Esophagus (tissue), 2 donors: ENCODE data around the gene IGBP1. TPM values are rescaled to one million over a fixed set of nuclear protein-coding genes. Genes with fewer than 3 reads are reported as not detected.
"Not testable (repeated sequence)": the region's sequence is repeated elsewhere in the genome, so short reads cannot be mapped to it uniquely, and the experiment has no call there.

Source experiments
- H3K27ac ChIP-seq, 2 donors: one replicate each; pipeline ENCODE4 v1.5.1; 2013; ENCODE audit warnings: low read depth in 2 of 2, mild to moderate bottlenecking in 2 of 2, inconsistent platforms in 1 of 2, low read length in 1 of 2, moderate library complexity in 1 of 2
- H3K27me3 ChIP-seq, 2 donors: one replicate each; pipeline ENCODE4 v1.6.1; 2013; ENCODE audit warnings: low read length in 2 of 2, control low read depth in 1 of 2, mild to moderate bottlenecking in 1 of 2; ENCODE audit not compliant: insufficient read depth in 2 of 2, control insufficient read depth in 1 of 2
- H3K36me3 ChIP-seq, 2 donors: one replicate each; pipeline ENCODE4 v1.6.1; 2013; ENCODE audit warnings: low read length in 1 of 2; ENCODE audit not compliant: control insufficient read depth in 2 of 2, insufficient read depth in 2 of 2
- H3K4me1 ChIP-seq, 2 donors: one replicate each; pipeline ENCODE4 v1.6.1; 2013; ENCODE audit warnings: low read length in 1 of 2; ENCODE audit not compliant: control insufficient read depth in 2 of 2, insufficient read depth in 2 of 2
- H3K4me3 ChIP-seq, 2 donors: one replicate each; pipeline ENCODE4 v1.5.1; 2013; ENCODE audit warnings: low read length in 2 of 2, mild to moderate bottlenecking in 2 of 2, low read depth in 1 of 2, moderate library complexity in 1 of 2
- H3K9me3 ChIP-seq, 2 donors: one replicate each; pipeline ENCODE4 v1.6.1; 2013; ENCODE audit warnings: mild to moderate bottlenecking in 2 of 2, low read depth in 1 of 2, low read length in 1 of 2, moderate library complexity in 1 of 2; ENCODE audit not compliant: control insufficient read depth in 2 of 2, insufficient read depth in 1 of 2
- WGBS, 2 donors: extraction: QIAGEN DNeasy Blood & Tissue Kit; methylation state at CpG; one replicate each; pipeline ENCODE4 v1.1.7; 2013; 5-methylcytosine and 5-hydroxymethylcytosine counted together
- polyA plus RNA-seq, 2 donors: library from polyadenylated mRNA; stranded (reverse); fragments of 200-250 nt; gene quantifications; one replicate each; pipeline ENCODE4 v1.2.3, GENCODE V29; 2013
- donor health status: healthy with polysubstance abuse.
- donor health status: Bipolar disorder and iron deficiency.

The IGBP1 gene
- polyA plus RNA-seq, 2 donors, result 25.2 to 45.4 TPM

- Histone ChIP-seq H3K4me1 (no peaks in the 10 kb centered on the region), H3K36me3 (no peaks in the 10 kb centered on the region), H3K9me3 (peaks cover 0 to 2% of the 10 kb centered on the region in 2 donors), H3K27me3 (peaks cover 0 to 3% of the 10 kb centered on the region in 2 donors), H3K27ac (no peak within 1 kb of the TSS), H3K4me3 (no peak within 1 kb of the TSS)
- 64 to 69% methylated on average over 7 of the region's 7 CpGs for WGBS, 2 donors
Measured at GRCh38 chrX:70176938-70177533, 43.8 kb downstream of the IGBP1 start, which contains the start of gene DGAT2L6. Gene DGAT2L6 (plus strand): TSS chrX:70177483. CDS start chrX:70177583, 100 bp downstream.

GRCh38 chrX:70183091-70183490 is 49.8 kb downstream of the IGBP1 start:
- Histone ChIP-seq H3K27ac (no peak overlapping the region), H3K4me1 (no peaks in the 10 kb centered on the region), H3K27me3 (no peaks in the 10 kb centered on the region), H3K4me3 (no peak overlapping the region), H3K36me3 (no peaks in the 10 kb centered on the region), H3K9me3 (no peaks in the 10 kb centered on the region)
- 85 to 89% methylated on average over 5 of the region's 5 CpGs for WGBS, 2 donors

GRCh38 chrX:70190225-70190624 is 57.0 kb downstream of the IGBP1 start:
- Histone ChIP-seq H3K27me3 (no peaks in the 10 kb centered on the region), H3K4me3 (no peak overlapping the region), H3K36me3 (no peaks in the 10 kb centered on the region), H3K9me3 (no peaks in the 10 kb centered on the region), H3K27ac (no peak overlapping the region), H3K4me1 (no peaks in the 10 kb centered on the region)

GRCh38 chrX:70196961-70197720 is 63.9 kb downstream of the IGBP1 start:
- WGBS, 2 donors, result 8 to 12% methylated on average over 12 of the region's 12 CpGs
- Histone ChIP-seq H3K36me3 (no peaks in the 10 kb centered on the region), H3K9me3 (no peaks in the 10 kb centered on the region), H3K27ac (no peak overlapping the region), H3K4me3 (no peak overlapping the region), H3K4me1 (no peaks in the 10 kb centered on the region), H3K27me3 (peaks cover 0 to 4% of the 10 kb centered on the region in 2 donors)

GRCh38 chrX:70201732-70202131 is 68.5 kb downstream of the IGBP1 start:
- H3K27ac ChIP-seq, result no peak overlapping the region
- peaks cover 0 to 12% of the 10 kb centered on the region in 2 donors for H3K27me3 ChIP-seq
- WGBS, 2 donors, result 75 to 86% methylated on average over 5 of the region's 5 CpGs
- H3K4me1 ChIP-seq, result no peaks in the 10 kb centered on the region
- no peak overlapping the region for H3K4me3 ChIP-seq
- H3K36me3 ChIP-seq, result no peaks in the 10 kb centered on the region
- H3K9me3 ChIP-seq, result no peaks in the 10 kb centered on the region

GRCh38 chrX:70208479-70208878 is 75.2 kb downstream of the IGBP1 start:
- Histone ChIP-seq H3K27me3 (peaks cover 0 to 5% of the 10 kb centered on the region in 2 donors), H3K4me3 (no peak overlapping the region)

GRCh38 chrX:70209570-70209969 is 76.3 kb downstream of the IGBP1 start:
- not testable (repeated sequence) for H3K27ac ChIP-seq, H3K36me3 ChIP-seq, H3K9me3 ChIP-seq, H3K4me1 ChIP-seq, H3K4me3 ChIP-seq, H3K27me3 ChIP-seq
- 55 to 56% methylated on average over 6 of the region's 6 CpGs for WGBS, 2 donors

More at GRCh38 chrX:70208479-70208878, 75.2 kb downstream of the IGBP1 start:
- H3K36me3 ChIP-seq, result no peaks in the 10 kb centered on the region
- no peak overlapping the region for H3K27ac ChIP-seq
- H3K9me3 ChIP-seq, result no peaks in the 10 kb centered on the region
- H3K4me1 ChIP-seq, result no peaks in the 10 kb centered on the region

Other genes starting within 250 kb of the IGBP1 start
- not detected for gene AWAT2, start 83.5 kb upstream of the IGBP1 start, polyA plus RNA-seq
- not detected for gene OTUD6A, start 71.0 kb upstream of the IGBP1 start, polyA plus RNA-seq
- not detected for gene DGAT2L6, start 44.0 kb downstream of the IGBP1 start, polyA plus RNA-seq
- not detected for gene AWAT1, start 101.2 kb downstream of the IGBP1 start, polyA plus RNA-seq
- under 1 TPM in 1 of 2 donors, not detected in 1; 0.06 TPM for gene P2RY4, start 126.8 kb downstream of the IGBP1 start, polyA plus RNA-seq
- gene ARR3, start 134.9 kb downstream of the IGBP1 start, polyA plus RNA-seq, result not detected
- not detected for gene RAB41, start 148.7 kb downstream of the IGBP1 start, polyA plus RNA-seq
- 10 to 100 TPM; 54.2 to 78.0 TPM for gene PDZD11, start 156.5 kb downstream of the IGBP1 start, polyA plus RNA-seq
- 1 to 10 TPM; 1.7 to 3.5 TPM for gene KIF4A, start 156.7 kb downstream of the IGBP1 start, polyA plus RNA-seq